Measurements from ENCODE around the gene PIK3R6. TPM values are rescaled to one million over a fixed set of nuclear protein-coding genes. Genes with fewer than 3 reads are reported as not detected.

Gene PIK3R6
- total RNA-seq, 1 experiment from 2014 or later: not detected

DNA sequence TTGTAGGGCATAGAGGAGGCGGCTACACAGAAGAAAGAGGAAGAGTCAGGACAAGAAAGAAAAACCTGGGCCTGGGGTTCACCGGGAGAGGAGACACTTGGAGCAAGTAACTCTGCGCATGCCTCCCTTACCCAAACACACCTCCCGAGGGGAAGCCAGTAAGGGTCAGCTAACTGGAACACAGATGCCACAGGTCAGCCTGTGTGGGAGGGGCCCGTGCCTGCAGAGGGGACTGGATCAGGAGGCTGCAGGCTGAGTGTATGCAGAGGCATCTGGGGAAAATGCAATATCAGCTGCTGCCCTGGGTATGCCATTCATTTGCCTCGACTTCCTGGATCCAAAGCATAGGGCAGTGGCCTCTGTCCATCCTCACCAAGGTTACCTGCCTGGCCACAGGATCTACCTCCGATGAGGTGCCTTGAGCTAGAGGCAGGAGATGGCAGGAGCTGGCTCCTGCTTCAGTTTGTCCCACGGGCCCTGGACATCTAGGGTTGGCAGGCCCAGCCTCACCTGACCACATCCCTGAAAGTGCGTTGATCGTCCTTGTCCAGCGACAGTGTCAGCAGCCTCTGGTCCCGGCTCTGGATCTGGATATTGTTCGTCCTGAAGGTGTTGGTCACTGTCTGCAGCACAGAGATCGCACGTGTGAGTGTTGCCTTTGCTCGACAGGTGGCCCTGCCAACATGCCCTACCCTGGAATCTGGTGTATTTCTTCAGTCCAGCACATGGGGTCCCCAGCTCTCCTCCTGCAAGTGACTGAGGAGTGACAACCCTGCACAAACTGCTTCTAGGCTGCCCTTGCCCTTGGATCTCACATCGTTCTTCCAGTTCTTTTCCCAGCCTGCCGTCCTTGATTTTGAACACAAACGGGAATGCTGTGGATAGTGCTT lies 63.7 kb downstream of the PIK3R6 start:
- Mint-ChIP-seq H3K9me3 (ENCODE audit: unreplicated experiment) (peaks cover 10% of the 10 kb centered on the region), H3K4me3 (ENCODE audit: unreplicated experiment) (no peak overlapping the region), H3K27ac (ENCODE audit: unreplicated experiment) (no peak overlapping the region), H3K36me3 (ENCODE audit: insufficient read depth, unreplicated experiment) (no peaks in the 10 kb centered on the region), H3K27me3 (ENCODE audit: insufficient read depth, unreplicated experiment) (no peaks in the 10 kb centered on the region), H3K4me1 (ENCODE audit: low read depth, unreplicated experiment) (no peaks in the 10 kb centered on the region)
- no peaks in the 10 kb centered on the region for H3K4me1 ChIP-seq
- H3K9me3 ChIP-seq: no peaks in the 10 kb centered on the region
- BruUV-seq (replicated peaks): no TSS peak
- H3K4me3 ChIP-seq (ENCODE audit: low read depth, low read length): no peak overlapping the region
- peak in 1 of 2 experiments; percentile 42 for DNase-seq
- intact Hi-C loops (cut with micrococcal nuclease; ENCODE audit: unreplicated experiment): loop anchor here (1.0 kb wide), 1 partner anchor 92 kb away; no protein-coding TSS in a partner anchor
- H3K27me3 ChIP-seq (replicated peaks; ENCODE audit: control insufficient read depth, insufficient read depth, low read length): no peaks in the 10 kb centered on the region
- TF ChIP-seq, protein P1, sequence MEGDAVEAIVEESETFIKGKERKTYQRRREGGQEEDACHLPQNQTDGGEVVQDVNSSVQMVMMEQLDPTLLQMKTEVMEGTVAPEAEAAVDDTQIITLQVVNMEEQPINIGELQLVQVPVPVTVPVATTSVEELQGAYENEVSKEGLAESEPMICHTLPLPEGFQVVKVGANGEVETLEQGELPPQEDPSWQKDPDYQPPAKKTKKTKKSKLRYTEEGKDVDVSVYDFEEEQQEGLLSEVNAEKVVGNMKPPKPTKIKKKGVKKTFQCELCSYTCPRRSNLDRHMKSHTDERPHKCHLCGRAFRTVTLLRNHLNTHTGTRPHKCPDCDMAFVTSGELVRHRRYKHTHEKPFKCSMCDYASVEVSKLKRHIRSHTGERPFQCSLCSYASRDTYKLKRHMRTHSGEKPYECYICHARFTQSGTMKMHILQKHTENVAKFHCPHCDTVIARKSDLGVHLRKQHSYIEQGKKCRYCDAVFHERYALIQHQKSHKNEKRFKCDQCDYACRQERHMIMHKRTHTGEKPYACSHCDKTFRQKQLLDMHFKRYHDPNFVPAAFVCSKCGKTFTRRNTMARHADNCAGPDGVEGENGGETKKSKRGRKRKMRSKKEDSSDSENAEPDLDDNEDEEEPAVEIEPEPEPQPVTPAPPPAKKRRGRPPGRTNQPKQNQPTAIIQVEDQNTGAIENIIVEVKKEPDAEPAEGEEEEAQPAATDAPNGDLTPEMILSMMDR (IDR thresholded peaks at IDR 0.05; ENCODE audit: insufficient read depth in 1 of 2, low read depth in 1 of 2, low read length in 1 of 2, severe bottlenecking in 1 of 2, unreplicated experiment in 1 of 2): peak in 1 of 2 experiments; percentile 39
- H3K36me3 ChIP-seq (ENCODE audit: control insufficient read depth, insufficient read depth, low read length): no peaks in the 10 kb centered on the region
- ChIA-PET CTCF (no interaction called here), POLR2A (no interaction called here)

DNA sequence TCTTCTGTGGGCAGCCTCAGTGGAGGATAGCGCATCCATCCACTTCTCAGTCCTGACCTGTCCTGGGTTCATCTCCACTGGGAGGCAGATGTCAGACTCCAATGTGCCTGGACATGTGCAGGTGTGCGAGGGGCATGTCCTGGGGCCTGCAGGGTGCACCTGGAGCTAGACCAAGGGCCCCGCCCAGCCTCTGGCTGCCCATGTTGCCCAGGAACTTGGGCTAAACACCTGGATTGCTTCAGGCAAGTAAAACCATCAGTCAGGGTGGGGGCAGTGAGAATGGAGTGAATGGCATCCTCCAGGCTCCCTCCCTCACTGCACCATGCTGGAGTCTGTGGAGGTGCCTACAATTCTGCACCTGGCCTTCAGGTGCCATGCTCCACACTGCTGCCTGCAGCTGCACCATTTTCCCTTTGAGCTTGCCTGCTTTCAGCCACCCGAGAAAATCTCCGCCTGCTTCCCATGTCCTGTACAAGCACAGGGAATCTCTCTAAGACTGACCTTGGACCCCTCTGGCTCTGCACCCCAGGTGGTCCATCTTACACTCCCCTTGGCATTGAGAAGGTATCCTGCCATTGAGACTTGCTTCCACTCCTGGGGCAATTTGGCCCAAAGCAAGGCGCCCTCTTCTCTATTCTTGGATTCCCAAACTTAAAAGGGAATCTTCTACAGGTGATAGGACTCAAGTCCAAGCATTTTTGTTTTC lies 66.2 kb downstream of the PIK3R6 start:
- intact Hi-C loops (cut with micrococcal nuclease; ENCODE audit: unreplicated experiment): no loop called here
- CTCF ChIA-PET: no interaction called here
- H3K36me3 Mint-ChIP-seq (ENCODE audit: insufficient read depth, unreplicated experiment): no peaks in the 10 kb centered on the region

GRCh38 chr17:8800656-8801055 lies 66.8 kb downstream of the PIK3R6 start:
- Histone ChIP-seq H3K36me3 (ENCODE audit: control insufficient read depth, insufficient read depth, low read length) (no peaks in the 10 kb centered on the region), H3K4me1 (no peaks in the 10 kb centered on the region), H3K9me3 (no peaks in the 10 kb centered on the region), H3K27me3 (replicated peaks; ENCODE audit: control insufficient read depth, insufficient read depth, low read length) (no peaks in the 10 kb centered on the region), H3K4me3 (ENCODE audit: low read depth, low read length) (no peak overlapping the region)
- no TSS peak for BruUV-seq (replicated peaks)
- TF ChIP-seq, protein P1 (IDR thresholded peaks at IDR 0.05; ENCODE audit: insufficient read depth in 1 of 2, low read depth in 1 of 2, low read length in 1 of 2, severe bottlenecking in 1 of 2, unreplicated experiment in 1 of 2): no peak
- intact Hi-C loops (cut with micrococcal nuclease; ENCODE audit: unreplicated experiment): no loop called here
- Mint-ChIP-seq H3K9me3 (ENCODE audit: unreplicated experiment) (no peaks in the 10 kb centered on the region), H3K4me3 (ENCODE audit: unreplicated experiment) (no peak overlapping the region), H3K4me1 (ENCODE audit: low read depth, unreplicated experiment) (no peaks in the 10 kb centered on the region), H3K27me3 (ENCODE audit: insufficient read depth, unreplicated experiment) (no peaks in the 10 kb centered on the region), H3K36me3 (ENCODE audit: insufficient read depth, unreplicated experiment) (no peaks in the 10 kb centered on the region), H3K27ac (ENCODE audit: unreplicated experiment) (no peak overlapping the region)
- ChIA-PET POLR2A (no interaction called here), CTCF (no interaction called here)
- no peak for DNase-seq

More for the DNA sequence above, 66.2 kb downstream of the PIK3R6 start:
- Histone ChIP-seq H3K4me1 (no peaks in the 10 kb centered on the region), H3K9me3 (no peaks in the 10 kb centered on the region), H3K27me3 (replicated peaks; ENCODE audit: control insufficient read depth, insufficient read depth, low read length) (no peaks in the 10 kb centered on the region), H3K4me3 (ENCODE audit: low read depth, low read length) (no peak overlapping the region), H3K36me3 (ENCODE audit: control insufficient read depth, insufficient read depth, low read length) (no peaks in the 10 kb centered on the region)
- no peaks in the 10 kb centered on the region for H3K9me3 Mint-ChIP-seq (ENCODE audit: unreplicated experiment)
- POLR2A ChIA-PET: no interaction called here
- TF ChIP-seq, protein P1 (IDR thresholded peaks at IDR 0.05; ENCODE audit: insufficient read depth in 1 of 2, low read depth in 1 of 2, low read length in 1 of 2, severe bottlenecking in 1 of 2, unreplicated experiment in 1 of 2): no peak
- no peak overlapping the region for H3K27ac Mint-ChIP-seq (ENCODE audit: unreplicated experiment)
- H3K27me3 Mint-ChIP-seq (ENCODE audit: insufficient read depth, unreplicated experiment): no peaks in the 10 kb centered on the region
- no peak for DNase-seq
- no peak overlapping the region for H3K4me3 Mint-ChIP-seq (ENCODE audit: unreplicated experiment)
- no peaks in the 10 kb centered on the region for H3K4me1 Mint-ChIP-seq (ENCODE audit: low read depth, unreplicated experiment)
- no TSS peak for BruUV-seq (replicated peaks)
